SH-SY5Y (cell line): ENCODE data around the gene CPXM1.

ENCODE experiments used
- GATA2 ChIP-seq: IDR thresholded peaks from 2 replicates; pipeline ENCODE4 v1.6.1; 2011; ENCODE audit warnings: mild to moderate bottlenecking, low read depth, low read length
- GATA3 ChIP-seq: IDR thresholded peaks from 2 replicates; pipeline ENCODE4 v1.6.1; 2011; ENCODE audit warnings: low read depth, mild to moderate bottlenecking, low read length, moderate library complexity

- TF ChIP-seq GATA2 (no peak), GATA3 (no peak)
These were observed 43.4 kb downstream of the CPXM1 start for GRCh38 chr20:2757001-2757400.
